ENCODE data around the gene MACROD2.

MACROD2 gene

DNA sequence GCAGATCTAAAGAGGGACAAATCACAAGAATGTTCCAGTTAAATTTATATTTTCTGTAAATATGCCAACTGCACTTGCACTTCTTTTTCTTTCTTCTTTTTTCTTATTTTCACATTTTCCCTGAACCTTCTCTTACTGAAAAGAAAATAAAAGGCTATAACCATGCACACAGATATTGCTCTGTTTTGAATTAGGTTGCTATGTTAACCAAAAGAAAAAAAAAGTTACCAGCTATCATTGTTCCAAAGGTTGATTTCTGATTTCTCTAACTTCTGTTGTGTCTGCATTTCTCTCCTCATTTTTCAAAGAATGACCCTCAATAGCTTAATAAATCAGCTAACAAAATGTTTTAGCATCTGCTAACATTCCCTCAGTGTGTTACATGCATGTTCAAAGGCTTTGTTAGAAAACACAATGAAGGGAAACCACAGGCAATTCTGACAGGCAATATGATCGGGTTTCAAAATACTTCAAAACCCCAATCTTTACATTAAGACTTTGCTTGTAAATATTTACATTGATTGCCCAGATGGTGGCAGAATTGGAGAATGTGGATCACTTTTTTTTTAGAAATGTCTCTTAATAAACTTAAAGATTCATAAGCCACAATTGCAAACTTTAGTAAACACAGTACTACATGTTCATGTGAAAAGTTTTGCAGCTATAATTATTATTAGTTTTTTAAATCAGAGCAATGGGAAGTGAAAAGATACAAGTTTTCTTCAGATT is 1270.4 kb downstream of the MACROD2 start:
- no peak for DNase-seq (ENCODE audit: low read depth in 3 of 3)

DNA sequence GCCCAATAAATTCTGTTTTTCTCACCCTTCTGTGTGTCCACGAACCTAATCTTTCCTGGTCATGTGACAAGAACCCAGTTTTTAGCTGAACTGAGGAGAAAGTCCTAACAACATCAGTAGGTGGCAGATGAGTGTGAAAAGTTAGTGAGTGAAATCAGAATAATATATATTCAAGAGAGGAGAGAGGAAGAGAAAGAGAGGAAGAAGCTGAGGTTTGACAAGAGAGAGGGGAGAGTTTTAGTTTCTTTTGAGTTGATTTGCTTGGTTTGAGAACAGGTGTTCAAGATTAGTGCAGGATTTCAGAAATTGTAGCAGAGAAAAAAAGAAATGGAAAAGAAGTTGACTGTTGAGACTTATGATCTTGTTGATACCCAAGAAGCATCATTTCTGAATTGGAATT is 1272.6 kb downstream of the MACROD2 start:
- DNase-seq (ENCODE audit: low read depth in 3 of 3) = no peak

DNA sequence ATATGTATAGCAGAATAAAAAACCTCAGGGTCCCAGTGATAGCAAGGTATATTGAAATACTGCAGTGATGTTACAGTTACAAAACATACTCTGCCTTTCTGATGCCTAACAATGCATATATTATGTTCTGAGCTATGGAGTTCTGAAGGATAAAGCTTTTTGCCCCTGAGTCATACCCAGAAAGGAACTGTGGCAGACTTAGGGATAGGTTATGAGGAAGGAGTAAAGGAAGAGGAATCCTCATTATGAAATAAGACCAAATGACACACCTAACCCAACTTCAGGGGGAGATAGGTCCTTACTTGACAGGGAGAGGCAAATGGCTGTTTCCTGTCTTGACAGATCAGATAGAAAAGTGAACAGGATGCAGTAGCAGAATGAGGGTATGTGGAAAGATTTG is 1282.7 kb downstream of the MACROD2 start:
- no peak for DNase-seq (ENCODE audit: low read depth in 3 of 3)

DNA sequence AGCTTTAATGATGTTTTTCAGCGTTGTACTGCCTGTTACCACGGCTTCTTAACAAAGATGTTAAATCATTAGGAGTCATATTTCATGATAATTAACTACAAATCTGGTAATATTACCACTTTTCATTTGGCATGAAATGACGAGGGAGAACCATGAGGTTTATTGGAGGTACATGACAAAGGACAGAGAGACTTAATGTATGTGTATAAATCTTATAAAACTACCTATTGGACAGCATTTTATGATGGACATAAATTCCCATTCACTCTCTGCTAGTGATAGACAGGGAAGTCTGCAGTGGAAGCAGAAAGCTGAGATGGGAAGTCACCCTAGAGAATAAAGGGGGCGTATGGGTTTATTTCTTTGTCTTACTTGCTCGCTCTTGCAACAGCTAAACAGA is 1292.0 kb downstream of the MACROD2 start:
- no peak for DNase-seq (ENCODE audit: low read depth in 3 of 3)

DNA sequence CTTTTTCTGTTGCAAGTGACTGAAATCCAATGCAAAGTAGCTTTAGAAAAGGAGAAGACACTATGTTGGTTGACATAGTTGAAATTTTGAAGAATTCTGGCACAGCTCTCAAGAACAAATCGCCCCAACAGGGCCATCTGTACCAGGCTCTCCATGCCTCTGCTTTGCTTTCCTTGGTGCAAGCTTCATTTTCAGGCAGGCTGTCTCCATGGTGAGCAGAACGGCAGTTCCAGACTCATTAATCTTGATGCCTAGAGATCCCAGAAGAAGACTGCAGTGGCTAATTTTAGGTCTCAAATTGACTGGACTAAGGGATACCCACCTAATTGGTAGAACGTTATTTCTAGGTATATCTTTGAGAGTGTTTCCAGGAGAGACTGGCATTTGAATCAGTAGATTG is 1292.8 kb downstream of the MACROD2 start:
- DNase-seq (ENCODE audit: low read depth in 3 of 3) = no peak

DNA sequence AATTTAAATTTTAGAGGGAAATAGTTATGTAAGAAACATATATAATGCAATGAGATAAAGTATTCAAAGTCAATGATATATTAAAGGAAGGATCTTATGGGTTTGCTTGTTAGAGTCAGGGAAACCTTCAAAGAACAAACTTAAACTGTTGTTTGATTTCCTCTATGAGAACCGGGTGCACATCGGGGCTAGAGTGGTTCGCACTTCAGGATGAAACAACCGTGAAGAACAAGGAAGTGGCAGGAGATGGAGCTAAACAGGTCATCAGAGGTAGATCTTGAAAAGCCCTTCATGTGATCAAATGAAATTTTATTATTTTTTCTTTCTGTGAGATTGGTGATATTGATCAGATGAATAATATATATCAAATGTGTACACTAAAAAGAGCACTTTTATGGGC is 1294.0 kb downstream of the MACROD2 start:
- no peak for DNase-seq (ENCODE audit: low read depth in 3 of 3)

DNA sequence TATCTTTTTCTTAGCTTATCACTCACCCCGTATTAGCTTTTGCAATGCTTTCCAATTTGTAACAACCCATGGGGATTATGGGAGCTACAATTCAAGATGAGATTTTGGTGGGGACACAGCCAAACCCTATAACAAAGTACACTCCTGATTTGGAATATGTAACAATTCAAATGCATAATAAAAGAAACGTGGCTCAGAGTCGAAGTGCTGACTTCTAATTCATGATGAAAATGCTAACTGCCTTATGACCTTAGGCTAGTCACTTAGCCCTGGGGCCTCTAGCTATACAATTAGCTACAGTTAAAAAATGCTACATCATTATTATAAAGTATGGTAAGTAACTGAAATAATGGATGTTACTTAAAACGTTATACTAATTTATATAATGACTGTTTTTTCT is 1297.1 kb downstream of the MACROD2 start:
- no peak for DNase-seq (ENCODE audit: low read depth in 3 of 3)

DNA sequence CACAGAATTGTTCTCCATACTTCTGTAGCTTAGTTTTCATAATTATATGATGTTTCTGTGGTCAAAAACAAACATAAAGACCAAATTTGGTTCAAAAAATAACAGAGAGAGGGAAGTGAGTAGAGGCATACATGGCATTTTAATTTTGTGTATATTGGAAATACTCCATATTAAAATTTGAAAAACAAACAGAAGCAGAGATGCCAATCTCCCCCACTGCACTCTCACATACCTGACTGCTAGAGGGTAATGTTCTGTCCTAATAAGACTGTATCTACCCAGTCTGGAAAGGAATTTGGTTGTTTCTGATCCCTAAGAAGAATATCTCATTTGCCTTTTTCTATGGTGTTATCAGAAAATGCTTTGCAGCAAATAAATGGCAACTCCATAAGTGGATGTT is 1301.1 kb downstream of the MACROD2 start:
- DNase-seq (ENCODE audit: low read depth in 3 of 3) = no peak

DNA sequence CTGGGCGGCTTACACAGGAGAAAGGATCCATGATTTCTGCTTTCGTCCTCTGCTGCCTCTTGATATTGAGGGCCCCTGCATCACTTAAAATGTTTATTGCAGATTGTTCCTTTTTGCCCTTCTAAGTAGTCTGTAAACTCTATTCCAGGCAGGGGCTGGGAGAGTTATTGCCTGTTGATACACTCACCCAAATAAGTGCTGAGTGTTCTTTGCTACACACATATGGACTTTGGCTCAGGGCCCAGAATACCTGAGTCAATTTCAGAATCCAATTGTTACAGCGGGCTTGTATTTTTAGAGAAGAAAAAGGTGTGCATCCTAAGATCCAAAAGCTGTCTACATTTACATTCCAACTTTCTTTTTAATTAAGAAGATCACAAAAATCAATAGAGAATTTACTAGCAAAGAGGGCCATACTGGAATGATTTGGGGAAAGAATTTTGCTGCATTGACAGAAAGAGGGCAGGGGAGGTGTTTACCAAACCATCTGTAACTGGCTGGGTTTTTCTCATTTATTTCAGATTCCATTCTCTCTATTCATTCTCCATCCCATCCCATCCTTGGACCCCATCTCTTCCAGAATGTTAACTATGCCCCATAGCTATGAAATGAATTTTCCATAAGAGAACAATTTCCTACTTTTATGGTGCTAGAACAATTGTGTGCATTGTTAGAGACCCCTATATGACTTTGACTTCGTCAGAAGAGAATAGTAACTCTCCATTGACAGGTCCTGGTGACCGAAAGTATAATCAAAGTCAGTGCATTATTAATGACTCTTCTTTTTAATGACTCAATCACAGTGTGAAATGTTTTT is 1302.0 kb downstream of the MACROD2 start:
- DNase-seq (ENCODE audit: low read depth in 3 of 3) = no peak

DNA sequence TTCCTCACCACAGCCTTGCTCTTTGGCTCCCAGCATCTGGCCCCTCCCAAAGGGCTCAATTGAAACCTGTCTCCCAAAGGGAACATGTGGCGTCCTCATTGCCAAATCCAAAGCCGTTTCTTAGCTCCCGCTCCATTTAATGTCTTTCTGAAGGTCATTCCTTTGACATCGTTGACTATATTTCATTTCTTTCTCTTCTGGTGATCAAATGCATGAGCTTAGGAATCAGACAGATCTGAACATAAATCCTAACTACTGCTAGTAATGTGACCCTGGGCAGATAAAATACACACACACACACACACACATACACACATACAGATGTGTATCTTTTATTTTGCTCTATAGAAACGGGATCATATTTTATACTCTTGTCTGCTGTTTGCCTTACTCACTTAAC is 1306.8 kb downstream of the MACROD2 start:
- DNase-seq (ENCODE audit: low read depth in 3 of 3) = no peak

DNA sequence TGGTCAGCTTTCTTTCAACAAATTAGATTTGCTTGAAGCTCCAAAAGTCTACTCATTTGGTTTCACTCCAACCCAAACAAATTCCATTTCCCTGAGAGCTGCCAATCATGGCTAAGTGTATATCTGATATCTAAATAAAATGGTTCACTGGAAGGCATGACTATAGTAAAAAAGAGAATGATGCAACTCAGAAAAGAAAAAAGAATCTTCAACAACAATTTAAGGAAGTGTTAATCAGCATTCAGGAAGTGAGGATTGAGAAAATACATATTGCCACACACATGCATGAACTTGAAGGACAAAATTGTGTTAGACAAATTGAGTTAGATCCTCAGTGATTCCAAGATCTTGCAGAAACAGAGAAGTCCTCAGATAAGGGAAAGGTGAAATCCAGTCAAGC is 1315.0 kb downstream of the MACROD2 start:
- DNase-seq (ENCODE audit: low read depth in 3 of 3) = no peak

DNA sequence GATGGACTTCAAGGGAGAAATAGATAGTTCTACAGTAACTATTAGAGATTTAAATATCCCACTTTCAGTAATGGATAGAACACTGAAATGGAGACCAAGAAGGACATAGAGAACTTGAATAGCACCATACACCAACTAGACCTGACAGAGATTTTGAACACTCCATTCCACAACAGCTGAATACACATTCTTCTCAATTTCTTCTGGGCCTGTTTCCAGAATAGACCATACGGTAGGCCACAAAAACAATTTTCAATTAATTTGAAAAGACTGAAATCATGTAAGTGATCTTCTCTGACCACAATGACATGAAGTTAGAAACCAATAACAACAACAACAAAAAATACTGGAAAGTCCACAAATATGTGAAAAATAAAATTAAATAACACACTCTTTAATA is 1321.2 kb downstream of the MACROD2 start:
- no peak for DNase-seq (ENCODE audit: low read depth in 3 of 3)

DNA sequence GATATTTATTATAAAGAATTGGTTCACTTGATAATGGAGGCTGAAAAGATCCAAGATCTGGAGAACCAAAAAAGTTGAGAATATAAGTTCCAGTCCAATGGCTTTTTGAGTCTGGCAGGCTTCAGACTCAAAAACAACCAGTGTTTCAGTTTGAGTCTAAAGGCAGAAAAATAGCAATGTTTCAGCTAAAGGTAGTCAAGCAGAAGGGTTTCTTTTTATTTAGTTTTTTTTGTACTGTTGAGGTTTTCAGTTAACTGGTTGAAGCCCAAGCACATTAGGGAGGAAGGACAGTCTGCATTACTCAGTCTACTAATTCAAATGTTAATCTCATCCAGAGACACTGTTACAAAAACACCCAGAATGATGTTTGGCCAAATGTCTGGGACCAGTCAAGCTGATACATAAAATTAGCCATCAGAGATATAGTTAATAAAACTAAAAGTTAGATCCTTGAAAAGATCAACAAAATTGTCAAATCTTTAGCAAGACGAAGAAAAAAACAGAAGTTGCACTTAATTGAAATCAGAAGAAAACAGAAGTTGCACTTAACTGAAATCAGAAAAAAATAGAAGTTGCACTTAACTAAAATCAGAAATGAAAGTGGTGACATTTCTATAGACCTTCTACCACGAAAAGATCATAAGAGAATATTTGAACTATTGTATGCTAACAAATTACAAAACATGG is 1322.4 kb downstream of the MACROD2 start:
- no peak for DNase-seq (ENCODE audit: low read depth in 3 of 3)

DNA sequence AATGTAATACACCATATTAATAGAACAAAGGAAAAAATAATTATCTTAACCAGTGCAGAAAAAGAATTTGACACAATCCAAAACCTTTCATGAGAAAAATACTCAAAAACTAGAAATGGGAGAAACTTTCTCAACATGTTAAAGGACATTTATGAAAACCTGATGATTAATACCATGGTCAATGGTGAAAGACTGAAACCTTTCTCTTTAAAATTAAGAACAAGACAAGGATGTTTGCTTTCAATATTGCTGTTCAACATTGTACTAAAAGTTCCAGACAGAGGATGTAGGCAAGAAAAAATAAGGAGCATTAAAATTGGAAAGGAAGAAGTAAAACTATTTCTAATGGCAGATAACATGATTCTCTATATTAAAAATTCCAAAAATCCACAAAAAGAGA is 1323.4 kb downstream of the MACROD2 start:
- DNase-seq (ENCODE audit: low read depth in 3 of 3) = no peak

DNA sequence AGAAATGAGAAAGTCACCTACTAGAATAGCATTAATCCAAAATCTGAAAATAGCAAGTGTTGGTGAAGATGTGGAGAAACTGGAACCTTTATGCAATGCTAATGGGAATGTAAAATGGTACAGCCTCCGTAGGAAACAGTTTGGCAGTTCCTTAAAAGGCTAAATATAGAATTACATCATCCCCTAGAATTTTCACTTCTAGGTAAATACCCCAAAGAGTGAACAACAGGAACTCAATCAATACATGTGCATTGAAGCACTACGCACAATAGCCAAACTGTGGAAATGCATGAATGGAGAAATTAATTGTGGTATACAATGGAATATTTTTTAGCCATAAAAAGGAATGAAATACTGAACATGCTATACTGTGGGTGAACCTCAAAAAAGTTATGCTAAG is 1324.1 kb downstream of the MACROD2 start:
- no peak for DNase-seq (ENCODE audit: low read depth in 3 of 3)

DNA sequence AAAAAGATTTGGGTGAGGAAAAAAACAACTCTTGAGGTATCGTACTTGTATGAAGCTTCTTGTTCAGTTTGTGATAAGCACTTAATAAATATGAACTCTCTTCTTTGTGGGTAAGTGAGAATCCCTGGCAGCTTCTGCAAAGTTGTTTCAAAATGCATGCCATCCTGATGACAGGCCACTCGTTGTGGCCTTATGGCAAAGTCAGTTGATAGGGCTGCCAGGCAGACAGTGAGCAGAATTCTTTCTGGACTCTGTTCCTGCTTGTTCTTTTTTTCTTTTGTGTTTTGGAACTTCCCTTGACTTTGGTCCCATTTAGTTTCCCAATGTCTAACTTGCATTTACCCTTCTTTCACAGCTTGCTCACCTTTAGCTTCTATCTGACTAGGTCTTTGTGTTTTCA is 1325.6 kb downstream of the MACROD2 start:
- DNase-seq (ENCODE audit: low read depth in 3 of 3) = no peak

DNA sequence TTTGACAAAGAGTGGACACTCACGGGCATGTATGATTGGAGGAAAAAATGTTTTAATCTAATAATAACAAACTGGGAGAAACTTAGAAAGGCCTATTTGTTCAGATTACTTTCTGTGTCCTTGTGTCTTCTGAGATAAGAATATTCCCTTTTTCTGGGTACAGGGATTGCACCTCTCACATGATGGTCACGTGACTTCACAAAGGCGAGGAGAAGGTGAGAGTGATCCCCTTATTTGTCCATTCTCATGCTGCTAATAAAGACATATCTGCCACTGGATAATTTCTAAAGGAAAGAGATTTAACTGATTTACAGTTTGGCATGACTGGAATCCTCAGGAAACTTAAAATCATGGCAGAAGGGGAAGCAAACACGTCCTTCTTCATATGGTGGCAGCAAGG is 1331.8 kb downstream of the MACROD2 start:
- no peak for DNase-seq (ENCODE audit: low read depth in 3 of 3)

DNA sequence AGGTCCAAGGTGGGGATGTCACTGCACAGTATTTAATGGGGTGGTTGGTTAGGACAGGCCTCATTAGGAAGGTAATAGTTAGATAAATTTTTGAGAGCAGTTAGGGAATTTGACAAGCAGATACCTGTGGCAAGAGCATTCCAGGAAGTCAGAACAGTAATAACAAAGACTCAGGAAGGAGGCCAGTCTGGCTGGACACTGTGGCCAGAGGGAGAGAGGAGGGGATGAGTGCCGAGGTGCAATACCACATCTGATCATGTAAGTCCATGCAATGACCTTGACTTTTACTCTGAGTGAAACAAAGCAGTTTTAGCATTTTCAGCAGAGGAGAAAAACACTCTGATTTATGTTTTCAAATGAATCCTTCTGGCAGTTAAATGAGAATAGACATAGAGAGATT is 1332.8 kb downstream of the MACROD2 start:
- no peak for DNase-seq (ENCODE audit: low read depth in 3 of 3)

DNA sequence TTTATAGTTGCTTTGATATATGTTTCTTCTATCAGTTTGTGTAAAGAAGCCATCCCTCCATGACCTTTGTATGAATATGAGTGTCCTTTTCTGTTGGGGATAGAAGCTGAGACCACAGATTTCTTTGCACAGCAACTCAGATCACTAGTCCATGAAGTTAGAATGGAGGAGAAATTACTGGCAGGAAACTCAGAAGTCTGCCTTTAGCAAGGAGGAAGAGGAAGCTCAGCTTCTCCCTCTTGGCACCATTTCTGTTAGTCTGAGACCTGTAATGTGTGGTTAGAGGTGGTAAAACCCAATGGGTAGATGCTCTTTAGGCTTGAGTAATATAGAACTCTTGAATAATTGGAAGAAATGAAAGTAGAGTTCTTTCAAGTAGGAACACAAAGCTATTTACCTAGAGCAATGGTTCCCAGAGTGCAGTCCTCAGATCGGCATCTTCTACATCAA is 1337.4 kb downstream of the MACROD2 start:
- DNase-seq (ENCODE audit: low read depth in 3 of 3) = no peak

DNA sequence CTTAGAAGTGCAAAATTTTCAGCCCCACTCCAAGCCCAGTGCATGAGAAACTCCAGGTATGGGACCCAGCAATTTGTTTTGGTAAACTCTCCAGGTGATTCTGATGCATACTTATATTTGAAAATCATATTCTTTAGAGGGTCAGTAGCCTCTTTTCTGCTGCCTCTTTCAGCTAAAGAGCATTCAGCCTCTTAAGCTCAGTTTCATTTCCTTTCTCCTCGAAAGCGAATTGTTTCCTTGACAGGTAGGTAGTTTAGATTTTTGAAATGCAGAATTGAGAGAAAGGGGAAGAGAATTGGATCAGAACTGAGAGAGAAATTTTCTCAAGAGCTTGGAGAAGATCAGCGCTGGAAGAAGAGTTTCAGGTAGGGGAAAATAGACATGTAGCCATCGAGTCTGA is 1337.9 kb downstream of the MACROD2 start:
- no peak for DNase-seq (ENCODE audit: low read depth in 3 of 3)

DNA sequence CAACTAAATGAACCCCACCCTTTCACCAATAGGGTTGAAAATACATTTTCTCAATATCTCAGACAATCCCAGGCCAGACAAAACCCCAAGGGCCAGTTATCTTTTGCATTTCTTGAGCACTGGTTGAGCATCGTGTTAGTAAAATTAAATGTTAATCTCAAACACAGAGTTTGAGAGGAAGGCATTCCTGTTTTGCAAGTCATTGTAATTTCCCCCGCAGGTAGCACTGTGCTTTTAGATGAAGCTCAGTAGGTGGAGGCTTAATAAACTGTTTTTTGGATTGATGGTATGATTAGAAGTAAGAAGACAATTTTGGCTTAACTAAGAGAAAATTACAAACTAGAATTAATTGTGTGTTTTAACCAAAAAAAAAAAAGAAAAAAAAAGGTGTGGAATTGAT is 1340.7 kb downstream of the MACROD2 start:
- no peak for DNase-seq (ENCODE audit: low read depth in 3 of 3)

DNA sequence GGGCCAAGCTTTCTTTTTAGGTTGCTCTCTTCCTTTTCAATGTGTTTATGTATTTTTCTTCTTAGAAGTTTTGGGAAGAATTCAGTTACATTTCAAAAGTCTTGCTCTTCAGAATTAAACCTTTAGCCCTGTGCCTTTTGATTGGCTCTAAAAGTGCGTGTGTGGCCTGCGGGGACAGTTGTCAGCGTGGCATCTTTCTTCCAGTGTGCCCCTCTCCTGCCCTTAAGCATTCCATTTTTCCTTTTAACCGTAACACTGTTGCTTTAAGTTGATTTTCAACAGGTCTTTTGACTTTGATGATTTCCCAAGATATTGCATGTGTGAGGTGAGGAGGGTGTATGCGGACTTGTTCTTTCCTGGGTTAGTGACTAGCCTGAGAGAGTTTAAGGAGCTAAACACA is 1341.2 kb downstream of the MACROD2 start:
- DNase-seq (ENCODE audit: low read depth in 3 of 3) = no peak

DNA sequence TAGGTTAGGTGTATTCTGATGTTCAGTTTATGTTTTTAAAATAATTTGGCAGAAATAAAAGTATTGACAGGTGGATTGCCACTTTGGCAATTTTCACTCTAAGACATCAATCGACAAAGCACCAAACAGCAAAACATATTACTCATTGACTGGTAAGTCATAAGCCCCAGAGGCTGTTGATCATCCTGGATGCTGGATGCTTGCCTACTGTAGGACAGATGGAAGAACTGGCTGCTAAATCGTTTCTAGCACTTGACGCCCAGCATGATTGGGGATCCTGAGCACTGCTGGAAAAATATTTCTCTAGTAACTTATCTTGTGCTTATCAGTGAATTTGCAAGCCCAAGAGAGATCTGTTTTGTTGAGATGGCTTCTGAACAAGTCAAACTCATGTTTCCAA is 1343.9 kb downstream of the MACROD2 start:
- no peak for DNase-seq (ENCODE audit: low read depth in 3 of 3)

All from stimulated activated CD4-positive, alpha-beta T cell treated with anti-CD3 and anti-CD28 coated beads, TNF-alpha, amount 100 ng/mL, for 48 hours (primary cell).